ENCODE measurements around the gene GNAI3. TPM values are rescaled to one million over a fixed set of nuclear protein-coding genes. Genes with fewer than 3 reads are reported as not detected.
A peak's percentile ranks its signal among the peaks of the same experiment; 100 is the strongest.

GNAI3 gene
- total and polyA plus RNA-seq, 2 of the 13 experiments (the other 11 are each of a cell fraction or from before 2014, with no cell fraction given): 4.3 to 9.0 TPM

GRCh38 chr1:109618661-109619575 is 70.5 kb downstream of the GNAI3 start (continued):
- no peak for TF ChIP-seq HNF1A (IDR thresholded peaks at IDR 0.05; ENCODE audit: low read depth)
- TF ChIP-seq HNF1A (CRISPR knock-in tag; IDR thresholded peaks at IDR 0.05; ENCODE audit: borderline replicate concordance): 0 out of 2 replicates have a peak, but pooled peaks have one; percentile 17
- TF ChIP-seq ZNF644 (CRISPR knock-in tag; IDR thresholded peaks at IDR 0.05; ENCODE audit: low read depth): peak; percentile 72; the same call in 1 of the 2 replicates
- TF ChIP-seq HNF4A (CRISPR knock-in tag; IDR thresholded peaks at IDR 0.05): peak; percentile 91
- TF ChIP-seq HMGA1 (CRISPR knock-in tag; conservative IDR thresholded peaks at IDR 0.05): no peak
- peak; percentile 88 for TF ChIP-seq NR2F6 (IDR thresholded peaks at IDR 0.05)
- peak; percentile 82 for TF ChIP-seq NR2F6 (CRISPR knock-in tag; IDR thresholded peaks at IDR 0.05)
- peak; percentile 35 for TF ChIP-seq ZEB1 (IDR thresholded peaks at IDR 0.05; ENCODE audit: insufficient replicate concordance, low read depth)
- TF ChIP-seq NR2C2 (CRISPR knock-in tag; IDR thresholded peaks at IDR 0.05; ENCODE audit: borderline replicate concordance): peak; percentile 11; the same call in 1 of the 2 replicates
- peak; percentile 69 for TF ChIP-seq PITX1 (CRISPR knock-in tag; IDR thresholded peaks at IDR 0.05)
- TF ChIP-seq ZNF574 (CRISPR knock-in tag; IDR thresholded peaks at IDR 0.05): no peak
- no peak for TF ChIP-seq PHF8 (CRISPR knock-in tag; IDR thresholded peaks at IDR 0.05)
- TF ChIP-seq ZNF746 (CRISPR knock-in tag; IDR thresholded peaks at IDR 0.05): peak; percentile 53; the same call in 1 of the 2 replicates
- no peak for TF ChIP-seq FOXP1 (IDR thresholded peaks at IDR 0.05)
- peak; percentile 68; the same call in 1 of the 2 replicates for TF ChIP-seq FOXP1 (CRISPR knock-in tag; IDR thresholded peaks at IDR 0.05)
- TF ChIP-seq FOSL2 (CRISPR knock-in tag; IDR thresholded peaks at IDR 0.05): peak; percentile 23; the same call in 1 of the 2 replicates
- TF ChIP-seq ZNF24 (IDR thresholded peaks at IDR 0.05): no peak
- TF ChIP-seq ZBTB7B (CRISPR knock-in tag; IDR thresholded peaks at IDR 0.05): no peak
- no peak for TF ChIP-seq ZNF432 (CRISPR knock-in tag; IDR thresholded peaks at IDR 0.05; ENCODE audit: borderline replicate concordance)
- TF ChIP-seq ZNF891 (CRISPR knock-in tag; IDR thresholded peaks at IDR 0.05): no peak
- peak; percentile 76 for TF ChIP-seq CREM (IDR thresholded peaks at IDR 0.05)
- no peak for TF ChIP-seq CREM (CRISPR knock-in tag; IDR thresholded peaks at IDR 0.05)
- TF ChIP-seq HNF1B (CRISPR knock-in tag; IDR thresholded peaks at IDR 0.05): 0 out of 2 replicates have a peak, but pooled peaks have one; percentile 39
- peak; percentile 61; the same call in 1 of the 2 replicates for TF ChIP-seq ZNF510 (CRISPR knock-in tag; IDR thresholded peaks at IDR 0.05; ENCODE audit: low read depth)
